ENCODE data around the gene ZNF169. TPM values are rescaled to one million over a fixed set of nuclear protein-coding genes. Genes with fewer than 3 reads are reported as not detected.

ZNF169 gene
- total RNA-seq, result 3.6 and 6.7 TPM in 2 replicates

DNA sequence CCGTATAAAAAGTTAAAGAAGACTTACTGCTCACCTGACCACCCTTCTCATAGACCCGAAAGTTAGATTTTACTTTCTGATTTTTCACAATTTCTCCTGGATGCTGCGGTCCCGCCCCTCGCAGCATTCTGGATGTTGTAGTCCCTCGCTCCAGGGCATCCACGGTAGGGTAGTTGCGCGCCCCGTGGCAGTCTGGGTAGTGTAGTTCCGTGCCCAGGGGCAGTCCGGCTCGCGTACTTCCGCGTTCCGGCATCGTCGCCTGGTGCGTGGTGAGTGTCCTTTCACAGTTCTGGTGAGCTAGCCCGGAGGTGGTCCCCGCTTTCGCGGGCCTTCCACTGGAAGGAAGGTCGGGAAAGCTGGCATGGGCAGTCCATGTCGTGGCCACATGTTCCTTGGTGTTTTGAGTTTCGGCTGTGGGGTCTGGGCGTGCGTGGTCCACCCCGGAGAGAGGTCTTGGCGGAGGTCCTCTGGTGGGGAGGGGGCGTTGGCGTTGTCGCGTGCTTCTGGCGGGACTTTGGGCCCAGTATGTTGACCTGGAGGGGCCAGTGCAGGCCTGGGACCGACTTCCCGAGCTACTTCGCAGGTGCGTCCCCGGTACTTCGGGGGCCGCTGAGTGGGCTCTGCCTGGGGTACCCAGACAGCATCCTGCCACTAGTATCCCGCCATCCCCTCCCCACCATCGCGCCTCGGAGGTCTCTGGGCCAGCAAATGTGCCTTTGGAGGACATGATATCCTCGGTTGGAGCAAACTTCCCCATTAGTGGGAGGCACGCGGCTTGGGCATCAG, at the start of gene ZNF169:
Gene ZNF169 (plus strand): TSS at position 222 of the 786 bp plus-strand sequence. CDS start 19,515 bp downstream, outside the sequence.

DNA sequence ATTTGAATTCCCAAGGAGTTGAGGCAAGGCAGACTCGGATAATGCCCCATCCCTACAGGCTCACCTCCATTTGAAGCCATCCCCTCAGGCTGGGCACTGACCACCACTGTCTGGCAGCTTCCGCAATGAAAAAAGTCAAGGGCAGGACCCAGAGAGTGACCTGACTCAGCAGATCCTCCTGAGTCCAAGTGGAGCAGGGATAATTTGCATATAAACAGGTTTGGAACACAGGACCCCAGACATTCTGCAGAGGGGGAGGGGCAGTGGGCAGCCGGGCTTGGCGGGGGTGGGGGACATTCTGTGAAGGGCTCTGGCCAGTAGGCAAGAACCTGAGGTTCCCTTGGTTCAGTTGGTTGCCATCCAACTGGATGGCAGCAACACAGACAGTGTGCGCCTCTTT, 69.4 kb downstream of the ZNF169 start, which contains the start of gene NUTM2F:
Gene NUTM2F (minus strand): TSS at position 101 of the 400 bp plus-strand sequence. CDS start 21 bp downstream, at position 80.

Other genes with a start within 250 kb of the ZNF169 start
- 5.3 and 8.0 TPM in 2 replicates for gene PTPDC1, start 174.8 kb upstream of the ZNF169 start, total RNA-seq
- not detected in 2 replicates for gene NUTM2F, start 69.3 kb downstream of the ZNF169 start, total RNA-seq

Data from bladder microvascular endothelial cell (primary cell).